Activated CD4-positive, alpha-beta T cell treated with anti-CD3 and anti-CD28 coated beads, Interleukin-2, amount 10 ng/mL, durations not matched to agents 24 days and 14 days (primary cell): ENCODE results near the gene INPP5K. TPM values are rescaled to one million over a fixed set of nuclear protein-coding genes. Genes with fewer than 3 reads are reported as not detected.

Experiments used
- DNase-seq: peaks from one replicate; pipeline ENCODE4 v3.0.0; 2022
- H3K27ac Mint-ChIP-seq: one replicate; pipeline ENCODE4 v1.8.0; 2022; ENCODE audit warnings: mild to moderate bottlenecking, mixed read lengths
- H3K27me3 Mint-ChIP-seq: one replicate; pipeline ENCODE4 v1.8.0; 2022; ENCODE audit warnings: mixed read lengths
- H3K36me3 Mint-ChIP-seq: one replicate; pipeline ENCODE4 v1.8.0; 2022; ENCODE audit warnings: low read depth, mild to moderate bottlenecking, mixed read lengths
- H3K4me1 Mint-ChIP-seq: one replicate; pipeline ENCODE4 v1.8.0; 2021; ENCODE audit warnings: mixed read lengths
- H3K4me3 Mint-ChIP-seq: one replicate; pipeline ENCODE4 v1.8.0; 2022; ENCODE audit warnings: mild to moderate bottlenecking, moderate library complexity, mixed read lengths
- H3K9me3 Mint-ChIP-seq: one replicate; pipeline ENCODE4 v1.8.0; 2021; ENCODE audit warnings: mixed read lengths
- intact Hi-C: fragments of 100-400 bp; cut with micrococcal nuclease; formaldehyde crosslinking; loops from one replicate; pipeline ENCODE4 v1.15.1; 2023
- total RNA-seq: library from RNA; stranded (reverse); gene quantifications from 2 replicates; pipeline ENCODE4 v1.2.3, GENCODE V29; 2022

Gene INPP5K
- total RNA-seq, 1 donor from 2014 or later, result 21.0 TPM

- Mint-ChIP-seq H3K27ac (no peak overlapping the region), H3K36me3 (peaks cover 24% of the 10 kb centered on the region), H3K4me3 (no peak overlapping the region), H3K4me1 (peaks cover 6% of the 10 kb centered on the region), H3K27me3 (no peaks in the 10 kb centered on the region), H3K9me3 (no peaks in the 10 kb centered on the region)
- intact Hi-C loops, result no loop called here
- no peak for DNase-seq
Measured at GRCh38 chr17:1506649-1507267, 9.7 kb downstream of the INPP5K start.

DNA sequence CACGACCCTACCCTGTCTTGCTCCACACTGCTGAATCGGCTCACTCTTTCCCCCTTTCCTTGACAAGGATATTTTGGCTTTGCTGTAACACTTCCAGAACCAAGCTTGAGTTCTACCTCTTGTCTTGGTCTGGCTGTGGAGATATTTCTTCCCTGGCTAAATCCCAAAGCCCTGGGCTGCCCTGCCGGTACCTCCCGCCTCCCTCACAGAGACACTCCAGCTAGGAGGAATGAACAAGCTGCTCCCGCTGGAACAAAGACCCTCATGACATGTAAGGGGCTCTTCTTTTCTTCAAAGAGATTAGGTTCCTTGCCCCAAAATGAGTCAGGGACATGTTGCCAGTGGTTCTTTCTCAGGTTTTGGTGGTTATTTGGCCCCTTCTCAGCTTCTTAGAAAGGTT lies 10.8 kb downstream of the INPP5K start:
- H3K27me3 Mint-ChIP-seq, result no peaks in the 10 kb centered on the region
- intact Hi-C loops, result no loop called here
- no peaks in the 10 kb centered on the region for H3K9me3 Mint-ChIP-seq
- no peak overlapping the region for H3K4me3 Mint-ChIP-seq
- H3K27ac Mint-ChIP-seq, result no peak overlapping the region
- peaks cover 24% of the 10 kb centered on the region for H3K36me3 Mint-ChIP-seq
- H3K4me1 Mint-ChIP-seq, result peaks cover 6% of the 10 kb centered on the region
- DNase-seq, result no peak

- Mint-ChIP-seq H3K27me3 (no peaks in the 10 kb centered on the region), H3K4me3 (no peak overlapping the region), H3K36me3 (peaks cover 23% of the 10 kb centered on the region), H3K4me1 (peaks cover 6% of the 10 kb centered on the region), H3K27ac (no peak overlapping the region), H3K9me3 (no peaks in the 10 kb centered on the region)
- no peak for DNase-seq
- intact Hi-C loops, result no loop called here
Measured at GRCh38 chr17:1504866-1505265, 11.5 kb downstream of the INPP5K start.

DNA sequence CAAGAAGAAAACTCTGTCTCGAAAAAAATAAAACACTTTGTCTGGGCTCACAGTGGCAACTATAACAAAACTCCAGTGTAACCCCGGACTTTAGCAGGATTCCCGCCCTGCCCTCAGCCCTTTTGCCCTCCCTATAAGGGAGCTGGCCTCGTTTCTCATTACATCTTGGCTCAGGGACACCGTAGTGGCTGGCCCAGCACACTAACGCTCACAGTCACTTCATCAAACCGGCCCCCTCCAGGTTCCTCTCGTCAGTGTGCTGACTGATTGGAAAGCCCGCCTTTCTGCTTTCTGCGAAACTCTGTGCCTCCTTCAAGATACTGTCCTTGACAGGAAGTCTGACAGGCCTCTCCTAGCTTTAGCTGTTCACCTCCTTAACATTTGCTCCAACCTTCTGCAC lies 12.7 kb downstream of the INPP5K start:
- peaks cover 18% of the 10 kb centered on the region for H3K36me3 Mint-ChIP-seq
- no peak overlapping the region for H3K27ac Mint-ChIP-seq
- intact Hi-C loops, result no loop called here
- no peaks in the 10 kb centered on the region for H3K9me3 Mint-ChIP-seq
- no peaks in the 10 kb centered on the region for H3K27me3 Mint-ChIP-seq
- H3K4me1 Mint-ChIP-seq, result peaks cover 2% of the 10 kb centered on the region
- DNase-seq, result no peak
- no peak overlapping the region for H3K4me3 Mint-ChIP-seq

- Mint-ChIP-seq H3K27me3 (no peaks in the 10 kb centered on the region), H3K4me1 (peaks cover 2% of the 10 kb centered on the region), H3K4me3 (no peak overlapping the region), H3K36me3 (peaks cover 7% of the 10 kb centered on the region), H3K27ac (no peak overlapping the region), H3K9me3 (no peaks in the 10 kb centered on the region)
- intact Hi-C loops, result no loop called here
- no peak for DNase-seq
Measured at GRCh38 chr17:1498869-1499268, 17.5 kb downstream of the INPP5K start.

DNA sequence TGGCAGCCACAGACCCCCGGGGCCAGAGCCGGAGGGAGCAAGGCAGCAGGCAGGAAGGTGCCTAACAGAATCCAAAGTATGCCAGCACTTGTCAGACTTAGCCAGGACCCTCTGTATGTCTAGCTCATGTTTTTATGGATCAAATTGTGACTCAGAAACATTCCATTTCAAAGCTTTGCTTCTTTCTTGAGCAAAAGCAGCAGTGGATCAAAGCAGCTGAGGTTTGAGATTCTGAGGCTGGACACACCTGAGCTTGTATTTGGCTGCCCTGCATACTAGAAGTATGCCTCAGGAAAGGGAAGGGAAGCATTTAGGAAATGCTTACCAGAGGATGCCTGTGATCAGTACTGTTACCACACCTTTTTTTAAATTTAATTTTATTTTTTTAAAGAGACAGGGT lies 18.2 kb downstream of the INPP5K start:
- no peak for DNase-seq
- Mint-ChIP-seq H3K9me3 (no peaks in the 10 kb centered on the region), H3K27ac (no peak overlapping the region), H3K4me3 (no peak overlapping the region), H3K27me3 (no peaks in the 10 kb centered on the region), H3K4me1 (peaks cover 4% of the 10 kb centered on the region), H3K36me3 (peaks cover 7% of the 10 kb centered on the region)
- intact Hi-C loops, result no loop called here

GRCh38 chr17:1497831-1498230 lies 18.6 kb downstream of the INPP5K start:
- Mint-ChIP-seq H3K4me1 (peaks cover 4% of the 10 kb centered on the region), H3K4me3 (no peak overlapping the region), H3K27ac (no peak overlapping the region), H3K36me3 (peaks cover 7% of the 10 kb centered on the region), H3K9me3 (no peaks in the 10 kb centered on the region), H3K27me3 (no peaks in the 10 kb centered on the region)
- no peak for DNase-seq
- intact Hi-C loops, result no loop called here

DNA sequence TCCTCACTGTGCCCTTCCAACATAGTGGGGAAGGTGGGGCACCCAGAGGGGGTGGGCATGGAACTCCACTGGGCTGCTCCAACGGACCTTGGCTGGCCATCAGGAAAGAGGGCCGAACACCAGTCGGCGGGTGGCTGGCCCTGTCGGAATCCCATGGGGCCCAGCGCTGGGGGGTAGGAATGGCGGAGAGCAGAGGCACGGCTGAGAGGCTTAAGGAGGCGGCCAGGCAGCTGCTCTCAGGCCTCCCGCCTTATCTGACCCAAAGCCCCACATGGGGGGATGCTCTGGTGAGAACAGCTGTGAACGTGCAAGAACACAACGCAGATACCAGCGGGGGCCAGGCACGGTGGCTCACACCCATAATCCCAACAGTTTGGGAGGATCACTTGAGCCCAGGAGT lies 19.5 kb downstream of the INPP5K start:
- peaks cover 7% of the 10 kb centered on the region for H3K4me1 Mint-ChIP-seq
- peaks cover 7% of the 10 kb centered on the region for H3K36me3 Mint-ChIP-seq
- no peaks in the 10 kb centered on the region for H3K9me3 Mint-ChIP-seq
- H3K27ac Mint-ChIP-seq, result no peak overlapping the region
- intact Hi-C loops, result no loop called here
- H3K4me3 Mint-ChIP-seq, result no peak overlapping the region
- no peaks in the 10 kb centered on the region for H3K27me3 Mint-ChIP-seq
- no peak for DNase-seq

- H3K9me3 Mint-ChIP-seq, result no peaks in the 10 kb centered on the region
- intact Hi-C loops, result no loop called here
- no peak for DNase-seq
- peaks cover 12% of the 10 kb centered on the region for H3K4me1 Mint-ChIP-seq
- H3K27ac Mint-ChIP-seq, result no peak overlapping the region
- H3K4me3 Mint-ChIP-seq, result no peak overlapping the region
- H3K36me3 Mint-ChIP-seq, result peaks cover 8% of the 10 kb centered on the region
- H3K27me3 Mint-ChIP-seq, result no peaks in the 10 kb centered on the region
Measured at GRCh38 chr17:1495265-1495989, 21.0 kb downstream of the INPP5K start.

- Mint-ChIP-seq H3K9me3 (no peaks in the 10 kb centered on the region), H3K27ac (no peak overlapping the region), H3K4me3 (no peak overlapping the region), H3K27me3 (no peaks in the 10 kb centered on the region), H3K4me1 (peaks cover 15% of the 10 kb centered on the region), H3K36me3 (peaks cover 9% of the 10 kb centered on the region)
- no peak for DNase-seq
- intact Hi-C loops, result no loop called here
Measured at GRCh38 chr17:1494736-1495253, 21.6 kb downstream of the INPP5K start.

DNA sequence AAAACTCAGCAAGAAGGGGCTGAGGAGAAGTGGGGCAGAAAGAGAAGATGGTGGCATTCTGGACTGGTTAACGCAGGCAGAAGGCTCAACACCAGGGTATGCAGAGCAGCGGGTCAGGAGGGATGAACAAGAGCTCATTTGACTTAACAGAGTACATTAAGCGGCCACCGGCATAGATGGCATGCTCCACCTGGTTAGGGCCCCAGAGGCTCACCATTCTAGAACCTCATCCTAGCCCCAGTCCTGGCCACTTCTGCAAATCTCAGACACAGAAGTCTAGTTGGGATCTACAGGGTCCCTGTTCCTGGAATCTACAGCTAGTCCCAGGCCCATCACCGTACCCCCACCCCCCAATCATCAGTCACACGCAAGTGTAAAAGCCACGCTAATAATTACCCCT lies 22.2 kb downstream of the INPP5K start:
- no peaks in the 10 kb centered on the region for H3K27me3 Mint-ChIP-seq
- no peak for DNase-seq
- intact Hi-C loops, result no loop called here
- no peaks in the 10 kb centered on the region for H3K9me3 Mint-ChIP-seq
- no peak overlapping the region for H3K27ac Mint-ChIP-seq
- no peak overlapping the region for H3K4me3 Mint-ChIP-seq
- H3K4me1 Mint-ChIP-seq, result peaks cover 15% of the 10 kb centered on the region
- peaks cover 9% of the 10 kb centered on the region for H3K36me3 Mint-ChIP-seq

GRCh38 chr17:1493291-1493980 lies 23.0 kb downstream of the INPP5K start:
- DNase-seq, result no peak
- intact Hi-C loops, result no loop called here
- H3K27ac Mint-ChIP-seq, result no peak overlapping the region
- H3K4me1 Mint-ChIP-seq, result peaks cover 18% of the 10 kb centered on the region
- H3K27me3 Mint-ChIP-seq, result no peaks in the 10 kb centered on the region
- peaks cover 9% of the 10 kb centered on the region for H3K36me3 Mint-ChIP-seq
- H3K9me3 Mint-ChIP-seq, result no peaks in the 10 kb centered on the region
- H3K4me3 Mint-ChIP-seq, result peak overlapping the region; percentile 26

GRCh38 chr17:1492249-1493206 lies 23.9 kb downstream of the INPP5K start, which contains the start of gene MYO1C:
TSS of gene MYO1C (minus strand) at chr17:1492686. CDS start at chr17:1492487, 199 bp downstream.
- intact Hi-C loops, result no loop called here
- peaks cover 22% of the 10 kb centered on the region for H3K4me1 Mint-ChIP-seq
- peak within 1 kb of the TSS; percentile 87 for H3K27ac Mint-ChIP-seq
- peak within 1 kb of the TSS; percentile 88 for H3K4me3 Mint-ChIP-seq
- H3K9me3 Mint-ChIP-seq, result no peaks in the 10 kb centered on the region
- DNase-seq, result no peak
- H3K36me3 Mint-ChIP-seq, result peaks cover 6% of the 10 kb centered on the region
- H3K27me3 Mint-ChIP-seq, result no peaks in the 10 kb centered on the region
